NCI-H748 treated with DMSO at 0.1 percent for 48 hours (cell line): ENCODE results near the gene POC1A.

Experiments
- DNase-seq: peaks from one replicate; lab custom pipeline; 2025; lab: John Stamatoyannopoulos, UW

The POC1A gene

GRCh38 chr3:52085681-52086282 is 68.4 kb downstream of the POC1A start:
- DNase-seq = no peak

GRCh38 chr3:52084954-52085680 is 69.1 kb downstream of the POC1A start:
- DNase-seq = no peak

DNA sequence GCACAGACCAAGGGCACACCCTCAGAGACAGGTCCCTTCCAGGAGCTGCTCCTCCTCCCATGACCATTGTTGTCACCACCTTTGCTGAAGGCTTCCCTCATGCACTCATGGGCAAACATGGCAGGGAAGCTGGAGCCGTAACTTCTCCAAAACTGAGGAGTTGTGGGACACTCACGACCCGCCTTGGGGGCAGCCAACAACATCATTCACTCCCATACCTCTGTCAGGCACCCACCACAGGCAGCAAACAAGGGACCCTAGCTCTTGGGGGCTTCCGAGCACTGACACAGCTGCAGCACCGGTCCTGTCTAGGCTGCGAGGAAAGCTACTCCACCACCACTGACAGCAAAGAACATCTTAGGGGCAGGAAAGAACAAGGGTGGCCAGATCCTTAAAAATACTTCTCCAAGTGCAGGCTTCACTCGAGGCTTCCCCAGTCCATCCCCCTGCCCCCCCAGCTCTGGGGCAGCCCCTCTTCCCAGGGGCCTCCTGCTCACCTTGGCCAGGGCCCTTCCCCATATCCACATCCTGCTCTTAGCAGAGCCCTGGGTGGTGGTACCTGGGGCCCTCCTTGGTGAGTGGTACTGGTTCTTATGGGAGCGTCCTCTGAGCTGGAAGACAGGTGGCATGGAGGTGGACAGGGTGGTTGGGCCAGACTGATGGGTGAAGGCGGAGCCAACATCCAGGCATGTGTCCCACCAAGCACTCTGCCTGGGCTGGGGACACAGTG is 69.8 kb downstream of the POC1A start:
- DNase-seq = no peak

DNA sequence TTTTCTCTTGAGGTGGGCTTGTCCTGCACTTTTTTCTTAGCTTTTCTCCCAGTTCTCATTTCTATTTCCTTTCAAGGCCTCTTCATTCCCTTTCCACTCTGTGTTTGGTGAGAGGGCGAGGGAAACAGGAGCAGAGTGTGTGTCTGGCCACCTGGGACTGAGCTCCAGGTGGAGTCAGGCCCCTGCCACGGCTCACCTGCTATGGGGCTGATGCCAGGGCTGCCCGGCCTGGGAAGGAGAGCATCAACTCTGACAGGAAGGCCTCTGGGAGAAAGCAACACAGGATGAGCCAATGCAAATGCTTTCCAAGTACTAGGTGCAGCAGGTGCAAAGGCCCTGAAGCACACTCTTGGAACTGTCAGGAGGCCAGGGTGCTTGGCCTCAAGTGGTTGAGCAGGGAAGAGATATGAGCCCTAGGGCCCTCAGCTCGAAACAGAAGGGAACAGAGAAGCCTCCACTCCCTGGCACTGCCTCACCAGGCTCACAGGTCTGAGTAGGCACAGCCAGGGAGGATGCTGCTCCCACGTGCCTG is 70.6 kb downstream of the POC1A start:
- no peak for DNase-seq

- no peak for DNase-seq
These were observed 71.3 kb downstream of the POC1A start for GRCh38 chr3:52082951-52083350.

GRCh38 chr3:52080830-52081719 is 73.1 kb downstream of the POC1A start:
- DNase-seq = no peak

- DNase-seq = no peak
These were observed 74.3 kb downstream of the POC1A start for GRCh38 chr3:52079958-52080357.

GRCh38 chr3:52078781-52079560 is 75.3 kb downstream of the POC1A start:
- DNase-seq = no peak

DNA sequence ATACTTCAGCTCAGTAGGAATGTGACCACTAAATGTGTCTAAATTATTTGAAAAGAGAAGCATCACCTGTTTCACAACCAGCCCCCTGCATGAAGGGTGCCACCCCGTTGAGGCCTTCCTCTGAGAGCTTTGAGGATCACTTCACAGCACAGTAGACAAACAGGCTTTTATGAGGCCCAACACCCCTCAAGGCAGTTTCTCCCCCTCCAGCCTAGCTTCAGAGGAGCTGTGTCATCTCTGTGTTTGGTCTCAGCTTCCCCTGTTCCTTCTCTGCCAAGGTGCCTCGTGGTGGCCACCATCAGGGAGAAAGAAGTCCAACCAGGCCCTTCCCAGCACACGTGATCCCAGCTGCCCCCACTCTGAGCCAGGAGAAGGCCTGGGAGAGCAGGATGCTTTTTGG is 76.3 kb downstream of the POC1A start:
- no peak for DNase-seq

- DNase-seq = no peak
These were observed 77.1 kb downstream of the POC1A start for GRCh38 chr3:52076896-52077780.

- DNase-seq = no peak
These were observed 80.7 kb downstream of the POC1A start for GRCh38 chr3:52073490-52073889.

DNA sequence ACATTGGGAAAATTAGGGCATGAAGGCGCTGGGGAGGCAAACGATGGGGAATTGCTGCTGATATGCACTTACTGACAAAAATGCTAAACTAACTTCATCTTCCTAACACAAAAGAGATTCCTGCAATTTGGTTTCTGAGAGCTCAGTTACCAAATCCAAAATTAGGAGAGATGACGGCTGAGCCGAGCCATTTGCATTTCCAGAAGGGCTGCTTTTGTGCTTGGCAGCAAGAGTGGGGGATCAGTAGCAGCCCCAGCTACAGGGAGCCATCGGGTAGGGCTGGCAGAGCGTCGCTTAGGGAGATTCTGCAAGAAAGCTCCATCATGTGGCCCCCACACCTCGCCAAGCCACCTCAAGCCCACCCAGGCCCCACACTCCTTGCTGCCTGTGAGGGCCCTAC is 81.8 kb downstream of the POC1A start:
- DNase-seq = no peak

DNA sequence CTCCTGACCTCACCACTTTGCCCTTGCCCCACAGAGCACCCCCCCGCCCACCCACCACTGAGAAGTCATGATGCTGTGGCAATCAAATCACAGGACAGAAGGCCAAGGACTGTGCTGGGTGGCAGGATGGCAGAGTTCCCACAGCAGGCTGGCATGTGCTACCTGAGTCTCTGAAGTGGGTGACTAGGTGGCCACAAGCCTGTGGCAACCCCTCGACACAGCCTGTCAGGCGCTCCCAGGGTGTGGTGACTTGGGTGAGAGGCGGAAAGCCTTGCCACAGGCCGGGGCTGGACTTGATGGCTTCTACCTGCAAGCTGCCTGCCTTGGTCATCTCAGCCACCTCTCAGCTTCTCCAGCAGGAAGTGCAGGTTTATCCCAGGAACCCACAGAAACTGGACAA is 82.2 kb downstream of the POC1A start:
- no peak for DNase-seq

DNA sequence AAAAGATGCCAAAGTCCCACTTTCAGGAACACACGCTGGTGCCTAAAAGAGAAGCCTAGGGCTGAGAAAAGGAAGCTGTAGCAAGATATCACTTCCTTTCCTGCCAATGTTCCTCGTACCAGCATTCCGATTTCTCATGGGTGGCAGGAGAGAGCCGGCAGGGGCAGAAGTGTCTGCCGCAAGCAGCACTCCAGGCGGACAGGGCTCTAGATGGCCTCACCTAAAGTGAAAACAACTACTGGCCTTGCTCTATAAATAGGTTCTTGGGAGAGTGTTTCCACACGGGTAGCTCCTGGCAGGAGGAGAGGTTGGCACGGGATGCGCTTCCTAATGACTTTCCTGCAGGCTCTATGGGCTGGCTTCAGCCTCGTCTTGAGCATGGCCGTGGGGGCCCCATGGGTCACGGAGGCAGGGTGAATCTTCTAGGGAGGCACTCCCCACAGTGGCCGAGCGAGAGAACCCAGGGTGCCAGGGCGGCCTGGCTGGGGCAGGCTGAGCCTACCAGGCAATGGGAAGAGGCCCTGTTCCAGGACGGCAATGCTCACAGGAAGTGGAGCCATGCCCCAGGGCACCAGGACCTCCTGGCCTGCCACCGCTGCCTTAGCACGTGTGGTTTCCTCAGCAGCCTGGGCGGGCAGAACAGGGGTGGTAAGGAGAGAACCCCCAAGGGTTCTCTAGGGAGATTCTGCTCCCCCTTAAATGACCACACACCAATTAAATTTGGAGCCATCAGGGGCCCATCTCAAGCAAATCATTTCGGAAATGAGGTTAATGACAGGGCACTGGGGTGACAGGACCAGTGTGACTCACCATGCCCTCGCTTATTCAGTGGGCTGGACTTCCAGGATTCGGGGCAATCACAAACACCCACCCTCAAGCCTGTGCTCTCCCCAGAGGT is 83.2 kb downstream of the POC1A start:
- no peak for DNase-seq

DNA sequence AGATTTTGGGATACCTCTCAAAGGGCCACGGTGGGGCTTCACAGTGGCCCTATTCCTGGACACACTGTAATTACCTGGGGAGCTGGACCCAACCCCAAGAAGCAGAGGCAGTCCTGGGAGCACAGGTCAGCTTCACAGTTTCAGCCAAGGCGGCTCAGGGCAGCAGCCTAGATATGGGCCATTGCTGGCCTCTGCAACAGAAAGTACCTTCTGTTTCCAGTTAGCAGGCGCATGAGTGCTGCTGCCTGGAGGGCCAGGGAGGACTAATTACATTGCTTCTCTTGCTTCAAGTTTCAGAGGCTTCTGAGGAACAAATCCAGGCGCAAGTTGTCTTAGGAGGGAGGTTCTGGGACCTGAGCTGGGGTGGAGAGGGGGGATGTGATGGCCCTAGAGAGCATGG is 84.4 kb downstream of the POC1A start:
- no peak for DNase-seq

- no peak for DNase-seq
These were observed 85.1 kb downstream of the POC1A start for GRCh38 chr3:52069135-52069534.

- no peak for DNase-seq
These were observed 85.5 kb downstream of the POC1A start for GRCh38 chr3:52068730-52069129.

- DNase-seq = no peak
These were observed 86.1 kb downstream of the POC1A start for GRCh38 chr3:52068055-52068571.

DNA sequence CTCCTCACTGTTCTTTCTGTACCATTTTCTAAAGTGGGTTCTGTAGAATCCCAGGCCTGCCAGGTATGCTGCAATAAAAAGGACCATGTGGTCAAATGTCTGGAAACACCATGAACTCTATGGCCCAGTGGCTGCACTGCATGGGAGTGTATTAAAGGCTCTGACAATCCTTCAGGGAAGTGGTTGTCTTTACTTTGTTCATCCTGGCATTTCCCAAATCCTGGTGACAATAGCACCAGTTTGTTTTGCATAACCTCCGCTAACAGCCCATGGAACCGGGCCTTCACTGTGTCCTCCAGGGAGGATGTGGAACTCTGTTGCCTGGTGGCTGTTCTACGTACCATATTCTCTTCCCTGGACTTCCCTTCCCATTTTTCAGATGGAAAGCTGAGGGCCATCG is 86.7 kb downstream of the POC1A start:
- no peak for DNase-seq
